ENCODE results near the gene PPP6R2. TPM values are rescaled to one million over a fixed set of nuclear protein-coding genes. Genes with fewer than 3 reads are reported as not detected.

The PPP6R2 gene
- total RNA-seq, 1 experiment from 2014 or later = 42.6 TPM

- H2BK15ac ChIP-seq (ENCODE audit: low read depth, low read length) = no peak overlapping the region
- no peaks in the 10 kb centered on the region; a peak in 1 of 5 replicates for H3K9me3 Mint-ChIP-seq
- no peak overlapping the region for H3K4me3 Mint-ChIP-seq
- H4K5ac ChIP-seq (ENCODE audit: insufficient read length, low read depth, low read length) = no peak overlapping the region
- WGBS (ENCODE audit: extremely low coverage, insufficient read length, low lambda C conversion rate) = no CpG with 5 or more reads among the region's 41 CpGs
- H2AFZ ChIP-seq (ENCODE audit: low read length) = no peak overlapping the region
- no peaks in the 10 kb centered on the region for H3K27me3 ChIP-seq (ENCODE audit: insufficient read depth, low read length)
- no peaks in the 10 kb centered on the region for H3K79me2 ChIP-seq (ENCODE audit: insufficient read depth, low read length)
- no peak overlapping the region for H2AK5ac ChIP-seq (ENCODE audit: insufficient read length, low read length)
- no peak overlapping the region for H4K8ac ChIP-seq (replicated peaks; ENCODE audit: insufficient read length, low read depth, low read length)
- H3K4me1 Mint-ChIP-seq = no peaks in the 10 kb centered on the region
- no peak overlapping the region for H3K56ac ChIP-seq (ENCODE audit: insufficient read length, low read depth, low read length)
- H3K36me3 Mint-ChIP-seq (ENCODE audit: insufficient read depth in 1 of 3, low read depth in 3 of 3) = peaks cover 23 to 84% (median 79%) of the 10 kb centered on the region in 3 experiments
- no peaks in the 10 kb centered on the region for H3K79me1 ChIP-seq (ENCODE audit: insufficient read depth, low read depth, low read length, poor library complexity, severe bottlenecking)
- TF ChIP-seq CTCF (conservative IDR thresholded peaks at IDR 0.05) = no peak
- no peak overlapping the region for H4K91ac ChIP-seq (ENCODE audit: insufficient read length, low read depth, low read length)
- no peaks in the 10 kb centered on the region for H3K27me3 Mint-ChIP-seq (ENCODE audit: low read depth)
- no peak for DNase-seq
- H2BK120ac ChIP-seq (ENCODE audit: low read depth, low read length, poor library complexity, severe bottlenecking) = no peak overlapping the region
- H3K9ac ChIP-seq (ENCODE audit: extremely low read depth, insufficient read length, low read length) = no peak overlapping the region
- no peak overlapping the region for H3K4ac ChIP-seq (ENCODE audit: low read depth, low read length)
- H2BK12ac ChIP-seq (ENCODE audit: insufficient read length, low read depth, low read length) = no peak overlapping the region
- H3K27ac ChIP-seq (ENCODE audit: insufficient read length, low read depth, low read length) = no peak overlapping the region
- no peak overlapping the region for H3K18ac ChIP-seq (ENCODE audit: insufficient read length, low read depth, low read length)
- no peak overlapping the region for H3K27ac Mint-ChIP-seq
- no peak overlapping the region for H2BK5ac ChIP-seq (ENCODE audit: insufficient read length, low read length)
- H3K23me2 ChIP-seq (ENCODE audit: insufficient read length, low read depth, low read length, poor library complexity, severe bottlenecking) = no peaks in the 10 kb centered on the region
- no peak overlapping the region for H3K23ac ChIP-seq (ENCODE audit: insufficient read length, low read depth, low read length)
- H4K20me1 ChIP-seq (ENCODE audit: control insufficient read depth, insufficient read depth, insufficient read length) = peaks cover 5% of the 10 kb centered on the region
- no peak overlapping the region for H3K4me2 ChIP-seq (ENCODE audit: insufficient read depth, insufficient read length, low read length)
- H3K4me1 ChIP-seq (ENCODE audit: insufficient read depth, low read length) = no peaks in the 10 kb centered on the region
- no peak overlapping the region for H3T11ph ChIP-seq (ENCODE audit: low read length)
- no peak overlapping the region for H2BK20ac ChIP-seq (ENCODE audit: low read depth, low read length, poor library complexity, severe bottlenecking)
- no peak overlapping the region for H3K14ac ChIP-seq (ENCODE audit: insufficient read depth, low read length)
- no peaks in the 10 kb centered on the region for H3K9me3 ChIP-seq (ENCODE audit: control insufficient read depth, low read depth, low read length)
Measured at GRCh38 chr22:50459496-50460140, 116.5 kb downstream of the PPP6R2 start.

Data from H9 (cell line).